Measurements from ENCODE around the gene UFSP1.

The UFSP1 gene

DNA sequence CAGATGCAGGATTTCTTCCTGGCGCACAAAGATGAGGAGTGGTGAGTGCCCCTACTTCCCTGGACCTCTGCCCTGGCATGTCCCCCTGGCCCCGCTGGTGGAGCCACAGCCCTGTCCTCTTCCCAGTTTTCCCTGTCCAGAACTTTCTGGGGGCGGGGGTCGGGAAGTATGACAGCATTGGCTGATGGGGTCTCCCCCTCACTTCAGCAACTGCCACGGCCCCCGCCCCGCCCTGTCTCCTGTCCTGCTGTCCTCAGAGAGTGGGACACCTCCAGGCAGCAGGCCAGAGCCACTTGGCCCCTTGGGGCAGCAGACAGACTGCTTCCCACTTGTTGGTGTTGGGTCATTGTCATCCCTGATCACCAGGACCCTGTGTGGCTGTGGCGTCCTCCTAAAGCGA, 7.3 kb downstream of the UFSP1 start:
- no peak overlapping the region for H3K4me3 ChIP-seq (ENCODE audit: low read depth in 1 of 2, low read length in 2 of 2)
- no peak for TF ChIP-seq EZH2 (IDR thresholded peaks at IDR 0.05; ENCODE audit: borderline replicate concordance, low read depth, low read length, severe bottlenecking)
- TF ChIP-seq, protein P1, sequence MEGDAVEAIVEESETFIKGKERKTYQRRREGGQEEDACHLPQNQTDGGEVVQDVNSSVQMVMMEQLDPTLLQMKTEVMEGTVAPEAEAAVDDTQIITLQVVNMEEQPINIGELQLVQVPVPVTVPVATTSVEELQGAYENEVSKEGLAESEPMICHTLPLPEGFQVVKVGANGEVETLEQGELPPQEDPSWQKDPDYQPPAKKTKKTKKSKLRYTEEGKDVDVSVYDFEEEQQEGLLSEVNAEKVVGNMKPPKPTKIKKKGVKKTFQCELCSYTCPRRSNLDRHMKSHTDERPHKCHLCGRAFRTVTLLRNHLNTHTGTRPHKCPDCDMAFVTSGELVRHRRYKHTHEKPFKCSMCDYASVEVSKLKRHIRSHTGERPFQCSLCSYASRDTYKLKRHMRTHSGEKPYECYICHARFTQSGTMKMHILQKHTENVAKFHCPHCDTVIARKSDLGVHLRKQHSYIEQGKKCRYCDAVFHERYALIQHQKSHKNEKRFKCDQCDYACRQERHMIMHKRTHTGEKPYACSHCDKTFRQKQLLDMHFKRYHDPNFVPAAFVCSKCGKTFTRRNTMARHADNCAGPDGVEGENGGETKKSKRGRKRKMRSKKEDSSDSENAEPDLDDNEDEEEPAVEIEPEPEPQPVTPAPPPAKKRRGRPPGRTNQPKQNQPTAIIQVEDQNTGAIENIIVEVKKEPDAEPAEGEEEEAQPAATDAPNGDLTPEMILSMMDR (IDR thresholded peaks at IDR 0.05; ENCODE audit: borderline replicate concordance, extremely low read depth, low read length, poor library complexity, severe bottlenecking), result no peak
- peaks cover 66% of the 10 kb centered on the region for H3K79me2 ChIP-seq (ENCODE audit: insufficient read depth, low read length)

DNA sequence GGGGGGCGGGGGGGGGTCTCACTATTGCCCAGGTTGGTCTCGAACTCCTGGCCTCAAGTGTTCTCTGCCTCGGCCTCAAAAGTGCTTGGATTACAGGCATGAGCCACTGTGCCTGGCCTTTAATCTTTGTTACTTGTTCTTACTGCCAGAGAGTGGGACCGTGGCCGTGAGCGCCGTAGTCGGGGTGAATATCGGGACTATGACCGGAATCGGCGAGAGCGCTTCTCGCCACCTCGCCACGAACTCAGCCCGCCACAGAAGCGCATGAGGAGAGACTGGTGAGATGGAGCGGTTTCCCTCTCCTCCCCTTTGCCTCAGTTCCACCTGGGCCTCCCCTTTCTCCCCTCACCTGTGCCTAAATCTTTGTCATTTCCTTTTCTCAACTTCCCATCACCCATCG, 8.4 kb downstream of the UFSP1 start:
- ATAC-seq (ENCODE audit: insufficient read depth, low read depth), result no peak
- H3K9ac ChIP-seq (ENCODE audit: low read depth, low read length), result no peak overlapping the region
- H3K4me1 ChIP-seq (ENCODE audit: insufficient read depth, low read length), result peaks cover 40% of the 10 kb centered on the region
- no peak for TF ChIP-seq EZH2 (IDR thresholded peaks at IDR 0.05; ENCODE audit: borderline replicate concordance, low read depth, low read length, severe bottlenecking)
- TF ChIP-seq, protein P1 (IDR thresholded peaks at IDR 0.05; ENCODE audit: borderline replicate concordance, extremely low read depth, low read length, poor library complexity, severe bottlenecking), result no peak
- H3K79me2 ChIP-seq (ENCODE audit: insufficient read depth, low read length), result peaks cover 76% of the 10 kb centered on the region
- H3K27me3 ChIP-seq (ENCODE audit: insufficient read depth, low read length, poor library complexity), result no peaks in the 10 kb centered on the region
- no peak for DNase-seq
- H3K4me3 ChIP-seq (ENCODE audit: low read depth in 1 of 2, low read length in 2 of 2), result no peak overlapping the region
- no peak overlapping the region for H3K27ac ChIP-seq (ENCODE audit: low read length)
- H2AFZ ChIP-seq (ENCODE audit: low read depth, low read length), result no peak overlapping the region
- no peaks in the 10 kb centered on the region for H3K9me3 ChIP-seq (ENCODE audit: insufficient read depth, low read length, severe bottlenecking)
- H3K36me3 ChIP-seq (ENCODE audit: insufficient read depth, low read length), result peaks cover 97% of the 10 kb centered on the region
- H3K4me2 ChIP-seq (ENCODE audit: insufficient read depth, low read length), result no peak overlapping the region
- peaks cover 84% of the 10 kb centered on the region for H4K20me1 ChIP-seq (ENCODE audit: insufficient read depth, low read length)

More for the DNA sequence above, 7.3 kb downstream of the UFSP1 start:
- Histone ChIP-seq H3K27ac (ENCODE audit: low read length) (no peak overlapping the region), H4K20me1 (ENCODE audit: insufficient read depth, low read length) (peaks cover 83% of the 10 kb centered on the region), H3K9me3 (ENCODE audit: insufficient read depth, low read length, severe bottlenecking) (no peaks in the 10 kb centered on the region), H2AFZ (ENCODE audit: low read depth, low read length) (no peak overlapping the region), H3K9ac (ENCODE audit: low read depth, low read length) (no peak overlapping the region), H3K36me3 (ENCODE audit: insufficient read depth, low read length) (peaks cover 97% of the 10 kb centered on the region), H3K27me3 (ENCODE audit: insufficient read depth, low read length, poor library complexity) (no peaks in the 10 kb centered on the region), H3K4me2 (ENCODE audit: insufficient read depth, low read length) (no peak overlapping the region), H3K4me1 (ENCODE audit: insufficient read depth, low read length) (peaks cover 40% of the 10 kb centered on the region)
- ATAC-seq (ENCODE audit: insufficient read depth, low read depth) (no peak), DNase-seq (no peak)

DNA sequence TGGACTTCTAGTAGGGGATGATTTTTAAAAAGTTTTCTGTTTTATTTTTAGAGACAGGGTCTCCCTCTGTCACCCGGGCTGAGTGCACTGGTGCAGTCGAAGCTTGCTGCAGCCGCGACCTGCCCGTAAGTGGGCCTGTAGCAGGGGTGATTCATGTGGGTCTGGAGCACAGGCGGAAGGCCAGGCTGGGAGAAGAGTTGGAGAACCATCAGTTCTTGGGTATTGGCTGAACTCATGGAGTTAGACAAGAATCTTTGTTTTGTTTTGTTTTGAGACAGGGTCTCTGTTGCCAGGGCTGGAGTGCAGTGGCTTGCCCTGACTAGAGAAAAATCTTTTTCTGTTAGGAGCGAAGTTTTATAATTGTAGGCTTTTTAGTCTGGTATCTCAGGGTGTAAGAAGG, 8.9 kb downstream of the UFSP1 start:
- Histone ChIP-seq H3K4me1 (ENCODE audit: insufficient read depth, low read length) (peaks cover 41% of the 10 kb centered on the region), H3K27me3 (ENCODE audit: insufficient read depth, low read length, poor library complexity) (no peaks in the 10 kb centered on the region), H3K9ac (ENCODE audit: low read depth, low read length) (no peak overlapping the region), H3K27ac (ENCODE audit: low read length) (no peak overlapping the region), H3K9me3 (ENCODE audit: insufficient read depth, low read length, severe bottlenecking) (no peaks in the 10 kb centered on the region), H3K36me3 (ENCODE audit: insufficient read depth, low read length) (peaks cover 97% of the 10 kb centered on the region), H2AFZ (ENCODE audit: low read depth, low read length) (no peak overlapping the region), H4K20me1 (ENCODE audit: insufficient read depth, low read length) (peaks cover 84% of the 10 kb centered on the region), H3K4me3 (ENCODE audit: low read depth in 1 of 2, low read length in 2 of 2) (no peak overlapping the region), H3K79me2 (ENCODE audit: insufficient read depth, low read length) (peaks cover 79% of the 10 kb centered on the region), H3K4me2 (ENCODE audit: insufficient read depth, low read length) (no peak overlapping the region)
- DNase-seq (no peak), ATAC-seq (ENCODE audit: insufficient read depth, low read depth) (no peak)
- TF ChIP-seq, protein P1 (IDR thresholded peaks at IDR 0.05; ENCODE audit: borderline replicate concordance, extremely low read depth, low read length, poor library complexity, severe bottlenecking), result no peak
- TF ChIP-seq EZH2 (IDR thresholded peaks at IDR 0.05; ENCODE audit: borderline replicate concordance, low read depth, low read length, severe bottlenecking), result no peak
